ENCODE results near the gene ADCY3.

GRCh38 chr2:24898122-24899109 lies 21.6 kb downstream of the ADCY3 start:
- TF ChIP-seq CTCF (IDR thresholded peaks at IDR 0.05 in 2 of 3, conservative IDR thresholded peaks at IDR 0.05 in 1 of 3; ENCODE audit: borderline replicate concordance in 1 of 3, insufficient read depth in 1 of 3, low read depth in 2 of 3, low read length in 2 of 3), result no peak
- no peak for TF ChIP-seq ZNF274 (IDR thresholded peaks at IDR 0.05; ENCODE audit: low read depth, low read length)
- TF ChIP-seq RAD21 (IDR thresholded peaks at IDR 0.05; ENCODE audit: low read depth), result no peak
- TF ChIP-seq POLR2AphosphoS5 (IDR thresholded peaks at IDR 0.05; ENCODE audit: low read depth, low read length), result no peak
- TF ChIP-seq SRF (IDR thresholded peaks at IDR 0.05; ENCODE audit: low read depth), result no peak
- no peak for TF ChIP-seq EZH2 (IDR thresholded peaks at IDR 0.05)
- TF ChIP-seq REST (IDR thresholded peaks at IDR 0.05; ENCODE audit: low read depth), result no peak
- TF ChIP-seq POLR2A (IDR thresholded peaks at IDR 0.05; ENCODE audit: borderline replicate concordance, extremely low read depth, insufficient read depth, insufficient read length), result no peak
- TF ChIP-seq YY1 (IDR thresholded peaks at IDR 0.05; ENCODE audit: extremely low read depth, insufficient replicate concordance, low read depth, low read length), result no peak

Measured in HCT116 (cell line).